Muscle of back (tissue), 11 donors: ENCODE measurements around the gene SCYL1. TPM values are rescaled to one million over a fixed set of nuclear protein-coding genes. Genes with fewer than 3 reads are reported as not detected.
"Not testable (repeated sequence)": the region's sequence is repeated elsewhere in the genome, so short reads cannot be mapped to it uniquely, and the experiment has no call there.

Experiments used
- DNase-seq, 3 donors: peaks; one replicate each; pipeline versions ENCODE4 v3.0.0 to v3.0.0-alpha.2; 2013
- polyA plus RNA-seq, 10 donors: library from polyadenylated mRNA; unstranded; fragments of 120-200 nt; gene quantifications; one replicate each; pipeline ENCODE4 v1.2.1, GENCODE V29; 2013; ENCODE audit not compliant: insufficient read length in 10 of 10

Gene SCYL1
- polyA plus RNA-seq, 10 donors = 37.5 to 56.9 (median 41.6) TPM

DNA sequence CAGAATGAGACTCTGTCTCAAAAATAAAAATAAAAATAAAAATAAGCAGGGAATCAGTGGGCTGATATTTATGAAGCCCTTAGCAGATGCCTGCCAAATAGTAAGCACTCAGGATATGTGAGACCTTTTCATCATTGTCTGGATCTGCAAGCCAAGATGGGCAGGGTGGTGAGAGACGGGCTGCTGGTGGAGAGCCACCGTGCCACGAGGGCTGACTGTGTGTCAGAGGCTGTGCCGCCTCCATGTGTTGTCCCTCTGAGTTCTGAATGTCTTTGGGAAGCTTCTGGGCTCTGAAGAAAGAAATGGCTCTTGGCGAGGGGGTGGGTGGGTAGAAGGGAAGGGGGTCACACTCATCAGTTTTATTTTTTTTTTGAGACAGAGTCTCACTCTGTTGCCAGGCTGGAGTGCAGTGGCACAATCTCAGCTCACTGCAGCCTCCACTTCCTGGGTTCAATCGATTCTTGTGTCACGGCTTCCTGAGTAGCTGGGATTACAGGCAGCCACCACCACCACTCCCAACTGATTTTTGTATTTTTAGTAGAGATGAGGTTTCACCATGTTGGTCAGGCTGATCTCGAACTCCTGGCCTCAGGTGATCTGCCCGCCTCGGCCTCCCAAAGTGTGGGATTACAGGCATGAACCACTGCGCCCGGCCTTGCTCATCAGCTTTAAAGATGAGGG, 40.1 kb downstream of the SCYL1 start:
- not testable (repeated sequence) for DNase-seq

DNA sequence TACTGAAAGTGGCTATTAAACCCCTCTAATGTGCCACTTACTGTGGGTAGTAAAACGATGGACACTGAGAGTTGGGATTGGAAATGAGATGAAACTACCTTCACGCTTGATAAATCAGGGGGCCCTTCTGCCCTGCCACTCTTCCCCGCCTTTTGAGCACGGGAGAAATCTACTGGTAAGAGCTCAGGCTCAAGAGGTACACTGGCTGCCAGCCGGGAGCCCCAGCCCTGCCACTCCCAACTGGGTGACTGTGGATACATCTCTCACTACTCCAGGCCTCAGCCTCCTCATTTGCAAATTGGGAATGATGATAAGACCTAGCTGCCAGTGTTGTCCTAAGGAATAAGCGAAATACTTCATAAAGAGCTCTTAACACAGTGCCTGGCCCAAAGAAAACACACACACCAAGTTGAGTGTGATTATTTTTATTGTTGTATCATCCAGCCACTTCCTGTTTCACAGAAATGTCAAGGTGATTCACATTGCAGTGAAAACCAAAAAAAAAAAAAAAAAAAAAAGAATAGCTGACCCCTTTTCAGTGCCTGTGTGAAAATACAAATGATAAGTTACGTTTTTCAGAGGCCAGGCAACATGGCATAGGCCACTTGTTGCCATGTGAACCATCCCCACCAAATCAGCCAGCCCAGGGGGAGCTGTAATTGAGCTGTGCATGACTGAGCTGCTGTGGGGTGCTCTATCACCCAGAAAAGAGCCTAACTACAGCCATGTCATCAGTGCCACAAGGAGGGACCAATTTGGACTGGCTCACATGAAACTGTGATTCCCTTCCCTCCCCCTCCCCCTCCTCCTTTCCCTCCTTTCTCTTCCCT, 41.0 kb downstream of the SCYL1 start:
- DNase-seq = no peak

DNA sequence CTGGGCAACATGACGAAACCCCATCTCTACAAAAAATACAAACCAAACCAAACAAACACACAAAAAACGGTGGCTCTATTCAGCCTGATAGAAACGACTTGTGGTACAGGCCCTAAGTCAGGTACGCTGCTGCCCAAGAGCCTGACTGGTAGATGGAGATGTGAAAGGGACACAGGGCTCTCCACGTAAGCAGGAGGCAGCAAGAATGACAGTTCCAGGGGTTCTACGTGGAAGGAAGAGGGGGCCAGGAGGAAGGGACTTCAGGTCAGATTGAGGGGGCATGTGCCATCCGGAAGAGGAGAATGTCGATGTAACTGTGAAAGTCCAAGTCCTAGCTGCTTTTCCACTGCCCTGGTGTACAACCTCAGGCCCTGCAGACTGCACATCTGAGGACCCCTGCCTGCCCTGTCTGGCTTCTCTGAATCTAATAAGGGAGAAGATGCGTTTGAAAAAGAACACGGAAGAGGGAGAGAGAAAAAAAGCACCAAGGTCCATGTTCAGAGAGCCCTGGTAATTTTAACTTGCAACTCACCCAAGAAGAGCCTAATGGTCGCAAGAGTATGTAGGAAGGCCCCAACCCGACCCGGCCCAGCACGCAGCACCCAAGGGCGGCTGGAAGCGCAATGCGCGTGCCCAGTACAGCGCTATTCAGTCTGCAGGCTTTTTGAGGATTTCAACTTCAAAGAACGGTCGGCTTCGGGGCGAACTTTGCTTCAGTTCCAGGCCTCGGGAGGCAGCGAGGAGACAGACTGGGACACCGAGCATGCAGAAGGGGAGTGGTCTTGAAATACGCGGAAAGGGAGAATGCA, 44.5 kb downstream of the SCYL1 start:
- DNase-seq = no peak

DNA sequence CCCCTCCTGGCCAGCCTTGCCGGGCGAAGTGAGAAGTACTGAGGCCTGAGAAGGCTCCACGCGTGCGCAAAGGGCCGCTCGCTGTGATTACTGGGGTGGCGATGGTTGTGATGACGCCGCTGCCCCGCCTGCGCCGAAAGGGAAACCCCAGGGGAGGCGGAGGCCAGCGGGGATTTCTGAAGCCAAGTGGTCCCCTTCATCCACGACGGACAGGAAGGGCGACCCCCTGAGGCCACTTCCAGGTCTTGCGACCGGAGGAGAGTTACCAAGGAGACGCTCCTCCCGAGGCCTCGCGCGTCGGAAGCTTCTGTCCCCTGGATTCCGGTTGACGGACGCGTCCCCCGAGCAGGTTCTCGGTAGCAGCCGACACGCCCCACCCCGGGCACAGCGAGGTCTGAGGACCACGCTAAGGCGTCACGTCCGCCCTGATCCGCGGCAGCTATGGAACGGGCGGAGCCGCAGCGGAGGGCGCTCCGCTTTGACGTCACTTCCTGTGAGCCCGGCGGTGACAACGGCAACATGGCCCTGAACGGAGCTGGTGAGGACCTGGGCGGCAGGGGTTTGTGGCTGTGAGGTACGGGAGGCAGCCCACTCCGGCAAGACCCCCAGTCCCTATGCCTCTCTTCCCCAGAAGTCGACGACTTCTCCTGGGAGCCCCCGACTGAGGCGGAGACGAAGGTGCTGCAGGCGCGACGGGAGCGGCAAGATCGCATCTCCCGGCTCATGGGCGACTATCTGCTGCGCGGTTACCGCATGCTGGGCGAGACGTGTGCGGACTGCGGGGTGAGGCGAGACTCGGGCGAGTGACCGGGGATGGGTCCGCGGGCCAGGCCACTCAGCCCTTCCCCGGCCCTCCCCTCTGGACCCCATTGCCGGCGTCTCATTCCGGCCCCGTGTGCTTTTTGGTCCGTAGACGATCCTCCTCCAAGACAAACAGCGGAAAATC, 45.4 kb downstream of the SCYL1 start, which contains the start of gene ZNRD2:
Gene ZNRD2, plus strand, starts transcription at position 505 of the 946 bp plus-strand sequence. Its CDS starts 15 bp downstream, at position 520.
- peak; percentile 98 to 99 (median 98) for DNase-seq

DNA sequence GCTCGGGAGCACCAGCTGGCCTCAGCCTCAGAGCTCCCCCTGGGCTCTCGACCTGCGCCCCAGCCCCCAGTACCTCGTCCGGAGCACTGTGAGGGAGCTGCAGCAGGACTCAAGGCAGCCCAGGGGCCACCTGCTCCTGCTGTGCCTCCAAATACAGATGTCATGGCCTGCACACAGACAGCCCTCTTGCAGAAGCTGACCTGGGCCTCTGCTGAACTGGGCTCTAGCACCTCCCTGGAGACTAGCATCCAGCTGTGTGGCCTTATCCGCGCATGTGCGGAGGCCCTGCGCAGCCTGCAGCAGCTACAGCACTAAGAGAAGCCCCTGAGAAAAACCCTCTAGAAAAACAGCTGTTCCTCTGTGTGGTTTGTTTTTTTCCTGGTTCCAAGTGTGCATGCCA, 46.5 kb downstream of the SCYL1 start:
- no peak for DNase-seq

DNA sequence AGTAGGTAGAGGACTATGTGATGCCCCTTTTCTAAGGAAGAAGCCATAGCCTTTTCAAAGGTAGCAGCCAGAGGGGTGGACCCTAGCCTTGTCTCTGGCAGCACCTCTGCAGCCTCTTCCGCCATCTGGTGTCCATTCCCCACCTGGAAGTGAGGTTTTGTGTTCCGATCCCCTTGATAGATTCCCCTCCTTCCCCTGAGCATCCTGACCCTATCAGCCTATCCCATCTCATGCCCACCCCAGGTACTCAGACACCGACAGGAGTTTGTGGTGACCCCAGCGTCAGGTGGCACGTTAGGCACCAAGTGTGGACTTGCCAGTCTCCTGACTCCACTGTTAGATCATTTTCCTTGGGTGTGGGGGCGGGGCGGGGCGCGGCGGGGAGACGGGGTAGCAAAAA, 47.1 kb downstream of the SCYL1 start:
- peak in 1 of 3 donors; percentile 81 for DNase-seq

DNA sequence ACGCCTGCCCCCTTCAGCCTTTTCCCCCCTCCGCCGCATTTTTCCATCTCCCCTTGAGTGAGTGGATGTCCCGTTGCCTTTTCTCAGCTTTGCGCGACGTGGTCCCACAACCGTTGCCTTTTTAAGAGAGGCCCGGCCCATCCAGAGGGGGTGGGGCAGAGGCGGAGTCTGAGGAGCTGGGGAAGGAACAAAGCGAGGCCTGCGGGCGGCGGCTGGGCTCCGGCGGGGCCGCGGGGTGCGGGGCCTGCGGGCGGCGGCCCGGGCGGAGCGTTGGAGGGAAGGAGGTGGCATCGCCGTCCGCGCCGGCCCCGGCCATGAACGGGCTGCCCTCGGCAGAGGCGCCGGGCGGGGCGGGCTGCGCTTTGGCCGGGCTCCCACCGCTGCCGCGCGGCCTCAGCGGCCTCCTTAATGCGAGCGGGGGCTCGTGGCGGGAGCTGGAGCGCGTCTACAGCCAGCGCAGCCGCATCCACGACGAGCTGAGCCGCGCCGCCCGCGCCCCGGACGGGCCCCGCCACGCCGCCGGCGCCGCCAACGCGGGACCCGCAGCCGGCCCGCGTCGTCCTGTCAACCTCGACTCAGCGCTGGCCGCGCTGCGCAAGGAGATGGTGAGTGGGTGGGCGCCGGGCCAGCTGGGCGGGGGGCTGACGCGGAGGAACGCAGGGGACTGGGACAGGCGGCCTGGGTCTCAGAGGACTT, 47.6 kb downstream of the SCYL1 start, which contains the start of gene FAM89B:
Gene FAM89B, plus strand, starts transcription at position 183 of the 696 bp plus-strand sequence. Its CDS starts 132 bp downstream, at position 315.
- peak; percentile 89 to 96 (median 94) for DNase-seq

GRCh38 chr11:65573391-65574079, 48.7 kb downstream of the SCYL1 start:
- DNase-seq = no peak

- DNase-seq = peak; percentile 93 to 98 (median 94)
Observed at GRCh38 chr11:65574109-65574810, 49.4 kb downstream of the SCYL1 start.

- no peak for DNase-seq
Observed at GRCh38 chr11:65574811-65575567, 50.1 kb downstream of the SCYL1 start.

DNA sequence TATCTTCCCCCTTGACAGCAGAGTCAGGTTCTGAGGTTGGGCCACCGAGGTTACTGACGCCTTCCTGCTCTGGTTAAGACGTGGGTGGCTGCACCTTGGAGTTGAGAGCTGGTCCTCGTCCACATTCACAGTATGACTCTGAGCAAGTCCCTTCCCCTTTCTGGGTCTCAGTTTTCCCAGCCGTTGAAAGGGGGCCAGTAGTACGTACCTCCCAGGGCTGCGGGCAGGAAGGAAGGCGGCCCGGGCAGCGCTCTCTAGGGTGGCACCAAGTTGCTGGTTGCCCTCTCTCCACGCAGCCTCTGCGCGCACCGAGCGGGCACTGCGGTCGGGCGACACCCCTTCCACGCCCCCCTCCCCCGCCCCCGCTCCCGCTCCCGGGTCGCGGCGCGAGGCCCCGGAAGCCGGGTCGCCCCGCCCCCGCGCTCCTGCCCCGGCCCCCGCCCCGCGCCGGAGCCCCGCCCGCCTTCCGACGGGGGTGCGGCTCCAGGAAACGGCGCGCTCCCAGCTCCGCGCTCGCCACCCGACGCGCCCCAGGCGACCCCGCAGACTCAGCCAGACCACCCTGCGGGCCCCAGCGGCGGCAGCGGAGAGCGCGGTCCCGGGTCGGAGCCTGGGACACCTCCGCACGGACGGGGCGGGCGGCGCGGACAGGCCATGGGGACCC, 50.8 kb downstream of the SCYL1 start, which contains the start of gene EHBP1L1:
Gene EHBP1L1, plus strand, starts transcription at position 486 of the 664 bp plus-strand sequence. CDS start 250 bp downstream, outside the sequence.
- DNase-seq = peak in 2 of 3 donors; percentile 72 to 76

- DNase-seq = no peak
Observed at GRCh38 chr11:65576232-65576866, 51.5 kb downstream of the SCYL1 start.

DNA sequence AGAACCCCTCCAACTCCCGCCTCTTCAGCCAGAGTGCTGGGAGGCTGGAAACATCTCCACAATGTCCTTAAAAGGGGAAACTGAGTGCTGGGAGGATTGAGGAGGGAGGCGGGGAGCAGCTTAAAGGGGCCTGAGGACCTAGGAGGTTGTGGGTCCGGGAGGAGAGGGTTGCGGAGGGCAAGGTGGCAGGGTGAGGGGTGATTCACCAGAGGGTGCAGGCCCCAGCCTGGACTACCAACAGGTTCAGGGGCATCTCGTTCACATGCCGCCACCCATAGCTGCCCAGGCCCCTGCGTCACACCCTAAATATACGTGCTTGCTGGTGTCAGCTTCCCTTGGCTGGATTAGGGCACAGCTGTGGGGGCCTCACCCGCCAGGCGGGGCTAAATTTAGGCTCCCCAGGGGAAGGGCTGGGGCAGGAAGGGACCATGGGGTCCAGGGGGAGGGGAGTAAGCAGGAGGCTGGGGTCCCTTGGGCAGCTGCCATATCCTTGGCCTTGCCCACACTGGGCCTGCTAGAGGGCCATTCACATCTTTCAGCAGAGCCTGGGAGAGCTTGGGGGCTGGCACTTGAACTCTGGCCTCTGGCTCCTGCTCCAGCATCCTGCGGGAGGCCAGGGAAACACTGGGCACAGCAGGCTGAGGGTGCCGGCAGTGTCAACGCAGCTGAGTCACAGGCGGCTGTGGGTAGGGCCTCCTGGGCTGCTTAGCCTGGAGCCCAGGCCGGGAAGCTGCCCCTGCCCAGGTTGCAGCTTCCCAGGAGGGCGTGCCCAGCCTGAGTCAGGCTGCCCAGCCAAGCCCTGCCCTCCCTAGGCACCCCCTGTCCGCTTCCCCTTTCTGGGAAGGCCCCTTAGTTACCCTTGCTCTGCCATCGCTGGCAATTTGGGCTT, 52.2 kb downstream of the SCYL1 start:
- DNase-seq = peak; percentile 69 to 72 (median 71)

DNA sequence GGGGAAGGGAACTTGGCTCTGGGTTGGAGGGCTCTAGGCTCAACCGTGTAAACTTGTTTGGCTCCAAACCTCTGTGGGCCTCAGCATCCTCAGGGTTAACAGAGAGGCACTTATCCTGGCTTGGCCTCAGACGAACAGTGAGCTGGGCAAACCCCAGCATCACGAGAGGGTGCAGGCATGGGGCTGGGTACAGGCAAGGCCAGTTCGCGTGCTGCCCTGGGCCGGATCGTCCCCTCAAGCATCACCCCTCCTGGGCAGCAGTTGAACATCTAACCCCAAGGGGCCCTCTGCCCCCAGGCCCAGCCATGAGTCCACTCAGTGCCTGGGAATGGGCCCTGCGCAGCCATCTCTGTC, 52.9 kb downstream of the SCYL1 start:
- DNase-seq = no peak

GRCh38 chr11:65578134-65578533, 53.3 kb downstream of the SCYL1 start:
- DNase-seq = no peak

- DNase-seq = no peak
Observed at GRCh38 chr11:65578667-65579066, 53.8 kb downstream of the SCYL1 start.
